Measurements from ENCODE around the gene LVRN. TPM values are rescaled to one million over a fixed set of nuclear protein-coding genes. Genes with fewer than 3 reads are reported as not detected.

Gene LVRN
- total and polyA plus RNA-seq, 5 donors from 2014 or later, result not detected

GRCh38 chr5:115947260-115947659, 15.0 kb upstream of the LVRN start:
- Mint-ChIP-seq H3K36me3 (no peaks in the 10 kb centered on the region), H3K27ac (no peak overlapping the region), H3K9me3 (peaks cover 0 to 3% (median 0%) of the 10 kb centered on the region in 7 donors), H3K4me1 (no peaks in the 10 kb centered on the region), H3K4me3 (no peak overlapping the region), H3K27me3 (peaks cover 19% of the 10 kb centered on the region)
- ATAC-seq (ENCODE audit: low read depth in 2 of 2), result no peak
- Histone ChIP-seq H3K4me3 (ENCODE audit: low read depth, low read length) (no peak overlapping the region), H3K36me3 (ENCODE audit: control insufficient read depth, insufficient read depth, low read length) (no peaks in the 10 kb centered on the region), H3K9me3 (ENCODE audit: control insufficient read depth in 2 of 2, low read length in 2 of 2) (no peaks in the 10 kb centered on the region), H3K27ac (ENCODE audit: insufficient read depth, low read length, poor library complexity, severe bottlenecking) (no peak overlapping the region), H3K27me3 (ENCODE audit: control insufficient read depth, insufficient read depth, low read length) (no peaks in the 10 kb centered on the region), H3K4me1 (ENCODE audit: control insufficient read depth, insufficient read depth, low read length, poor library complexity, severe bottlenecking) (no peaks in the 10 kb centered on the region)
- no peak for DNase-seq

GRCh38 chr5:115948091-115948534, 14.2 kb upstream of the LVRN start:
- Histone ChIP-seq H3K9me3 (ENCODE audit: control insufficient read depth in 2 of 2, low read length in 2 of 2) (no peaks in the 10 kb centered on the region), H3K4me3 (ENCODE audit: low read depth, low read length) (no peak overlapping the region), H3K36me3 (ENCODE audit: control insufficient read depth, insufficient read depth, low read length) (no peaks in the 10 kb centered on the region), H3K4me1 (ENCODE audit: control insufficient read depth, insufficient read depth, low read length, poor library complexity, severe bottlenecking) (no peaks in the 10 kb centered on the region), H3K27ac (ENCODE audit: insufficient read depth, low read length, poor library complexity, severe bottlenecking) (no peak overlapping the region), H3K27me3 (ENCODE audit: control insufficient read depth, insufficient read depth, low read length) (peaks cover 3% of the 10 kb centered on the region)
- DNase-seq, result no peak
- Mint-ChIP-seq H3K4me1 (no peaks in the 10 kb centered on the region), H3K9me3 (peaks cover 0 to 3% (median 0%) of the 10 kb centered on the region in 7 donors), H3K27me3 (peaks cover 14% of the 10 kb centered on the region), H3K36me3 (no peaks in the 10 kb centered on the region), H3K27ac (no peak overlapping the region), H3K4me3 (no peak overlapping the region)
- ATAC-seq (ENCODE audit: low read depth in 2 of 2), result no peak

- no peaks in the 10 kb centered on the region for H3K36me3 Mint-ChIP-seq
- H3K4me3 Mint-ChIP-seq, result no peak overlapping the region
- Histone ChIP-seq H3K4me1 (ENCODE audit: control insufficient read depth, insufficient read depth, low read length, poor library complexity, severe bottlenecking) (no peaks in the 10 kb centered on the region), H3K4me3 (ENCODE audit: low read depth, low read length) (no peak overlapping the region), H3K36me3 (ENCODE audit: control insufficient read depth, insufficient read depth, low read length) (no peaks in the 10 kb centered on the region), H3K9me3 (ENCODE audit: control insufficient read depth in 2 of 2, low read length in 2 of 2) (no peaks in the 10 kb centered on the region), H3K27me3 (ENCODE audit: control insufficient read depth, insufficient read depth, low read length) (peaks cover 3% of the 10 kb centered on the region), H3K27ac (ENCODE audit: insufficient read depth, low read length, poor library complexity, severe bottlenecking) (no peak overlapping the region)
- H3K9me3 Mint-ChIP-seq, result peaks cover 0 to 7% (median 0%) of the 10 kb centered on the region in 7 donors
- no peak for DNase-seq
- no peak overlapping the region for H3K27ac Mint-ChIP-seq
- H3K27me3 Mint-ChIP-seq, result peaks cover 14% of the 10 kb centered on the region
- no peaks in the 10 kb centered on the region for H3K4me1 Mint-ChIP-seq
- ATAC-seq (ENCODE audit: low read depth in 2 of 2), result no peak
These were observed 13.2 kb upstream of the LVRN start for GRCh38 chr5:115949096-115949495.

GRCh38 chr5:115952588-115952987, 9.7 kb upstream of the LVRN start:
- Mint-ChIP-seq H3K36me3 (no peaks in the 10 kb centered on the region), H3K4me3 (no peak overlapping the region), H3K9me3 (peaks cover 0 to 5% (median 0%) of the 10 kb centered on the region in 7 donors), H3K4me1 (no peaks in the 10 kb centered on the region), H3K27ac (no peak overlapping the region), H3K27me3 (peaks cover 14% of the 10 kb centered on the region)
- Histone ChIP-seq H3K27ac (ENCODE audit: insufficient read depth, low read length, poor library complexity, severe bottlenecking) (no peak overlapping the region), H3K36me3 (ENCODE audit: control insufficient read depth, insufficient read depth, low read length) (no peaks in the 10 kb centered on the region), H3K27me3 (ENCODE audit: control insufficient read depth, insufficient read depth, low read length) (peaks cover 3% of the 10 kb centered on the region), H3K4me3 (ENCODE audit: low read depth, low read length) (no peak overlapping the region), H3K4me1 (ENCODE audit: control insufficient read depth, insufficient read depth, low read length, poor library complexity, severe bottlenecking) (no peaks in the 10 kb centered on the region), H3K9me3 (ENCODE audit: control insufficient read depth in 2 of 2, low read length in 2 of 2) (no peaks in the 10 kb centered on the region)
- no peak for DNase-seq
- ATAC-seq (ENCODE audit: low read depth in 2 of 2), result no peak

GRCh38 chr5:115954144-115954543, 8.1 kb upstream of the LVRN start:
- Histone ChIP-seq H3K27ac (ENCODE audit: insufficient read depth, low read length, poor library complexity, severe bottlenecking) (no peak overlapping the region), H3K4me1 (ENCODE audit: control insufficient read depth, insufficient read depth, low read length, poor library complexity, severe bottlenecking) (no peaks in the 10 kb centered on the region), H3K36me3 (ENCODE audit: control insufficient read depth, insufficient read depth, low read length) (no peaks in the 10 kb centered on the region), H3K9me3 (ENCODE audit: control insufficient read depth in 2 of 2, low read length in 2 of 2) (no peaks in the 10 kb centered on the region), H3K27me3 (ENCODE audit: control insufficient read depth, insufficient read depth, low read length) (peaks cover 5% of the 10 kb centered on the region), H3K4me3 (ENCODE audit: low read depth, low read length) (no peak overlapping the region)
- H3K36me3 Mint-ChIP-seq, result peaks cover under 1% of the 10 kb centered on the region
- DNase-seq, result no peak
- H3K4me3 Mint-ChIP-seq, result no peak overlapping the region
- H3K27me3 Mint-ChIP-seq, result peaks cover 12% of the 10 kb centered on the region
- H3K9me3 Mint-ChIP-seq, result peaks cover 0 to 7% (median 0%) of the 10 kb centered on the region in 7 donors
- ATAC-seq (ENCODE audit: low read depth in 2 of 2), result no peak
- no peaks in the 10 kb centered on the region for H3K4me1 Mint-ChIP-seq
- no peak overlapping the region for H3K27ac Mint-ChIP-seq

- Mint-ChIP-seq H3K9me3 (peaks cover 0 to 7% (median 0%) of the 10 kb centered on the region in 7 donors), H3K4me1 (peaks cover 0 to 7% (median 0%) of the 10 kb centered on the region in 4 donors), H3K4me3 (no peak overlapping the region), H3K36me3 (peaks cover 4% of the 10 kb centered on the region), H3K27me3 (peaks cover 26% of the 10 kb centered on the region), H3K27ac (no peak overlapping the region)
- DNase-seq, result no peak
- no peaks in the 10 kb centered on the region for H3K36me3 ChIP-seq (ENCODE audit: control insufficient read depth, insufficient read depth, low read length)
- peaks cover 14% of the 10 kb centered on the region for H3K27me3 ChIP-seq (ENCODE audit: control insufficient read depth, insufficient read depth, low read length)
- ATAC-seq (ENCODE audit: low read depth in 2 of 2), result no peak
- H3K4me1 ChIP-seq (ENCODE audit: control insufficient read depth, insufficient read depth, low read length, poor library complexity, severe bottlenecking), result no peaks in the 10 kb centered on the region
- H3K27ac ChIP-seq (ENCODE audit: insufficient read depth, low read length, poor library complexity, severe bottlenecking), result no peak overlapping the region
- no peaks in the 10 kb centered on the region for H3K9me3 ChIP-seq (ENCODE audit: control insufficient read depth in 2 of 2, low read length in 2 of 2)
- no peak overlapping the region for H3K4me3 ChIP-seq (ENCODE audit: low read depth, low read length)
These were observed 5.3 kb upstream of the LVRN start for GRCh38 chr5:115956957-115957356.

GRCh38 chr5:115961381-115962238, 665 bp upstream of the LVRN start:
- H3K9me3 Mint-ChIP-seq, result peaks cover 0 to 4% (median 1%) of the 10 kb centered on the region in 7 donors
- Histone ChIP-seq H3K9me3 (ENCODE audit: control insufficient read depth in 2 of 2, low read length in 2 of 2) (no peaks in the 10 kb centered on the region), H3K4me1 (ENCODE audit: control insufficient read depth, insufficient read depth, low read length, poor library complexity, severe bottlenecking) (peaks cover 8% of the 10 kb centered on the region), H3K27me3 (ENCODE audit: control insufficient read depth, insufficient read depth, low read length) (peaks cover 22% of the 10 kb centered on the region), H3K27ac (ENCODE audit: insufficient read depth, low read length, poor library complexity, severe bottlenecking) (no peak overlapping the region), H3K36me3 (ENCODE audit: control insufficient read depth, insufficient read depth, low read length) (no peaks in the 10 kb centered on the region), H3K4me3 (ENCODE audit: low read depth, low read length) (no peak overlapping the region)
- no peak overlapping the region for H3K27ac Mint-ChIP-seq
- H3K4me1 Mint-ChIP-seq, result peaks cover 0 to 11% (median 0%) of the 10 kb centered on the region in 4 donors
- peak overlapping the region in 1 of 4 donors; percentile 32 for H3K4me3 Mint-ChIP-seq
- no peak for DNase-seq
- peaks cover 4% of the 10 kb centered on the region for H3K36me3 Mint-ChIP-seq
- peaks cover 37% of the 10 kb centered on the region for H3K27me3 Mint-ChIP-seq
- no peak for ATAC-seq (ENCODE audit: low read depth in 2 of 2)
